Suprapubic skin (tissue), 3 donors: ENCODE data around the gene BSG.

ENCODE experiments used
- CTCF ChIP-seq, 2 donors: fragments of 200-600 bp in 1 of 2; fragments of 450-650 bp in 1 of 2; sonication (generic) in 1 of 2; IDR thresholded peaks; one replicate each; pipeline ENCODE4 v1.5.1; 2016 to 2019; ENCODE audit warnings: antibody characterized with exemption in 2 of 2, mild to moderate bottlenecking in 1 of 2, moderate library complexity in 1 of 2
- EP300 ChIP-seq: sonication (generic); formaldehyde crosslinking; IDR thresholded peaks from one replicate; pipeline ENCODE4 v1.6.1; 2017; ENCODE audit warnings: antibody characterized with exemption
- POLR2A ChIP-seq, 2 donors: fragments of 450-650 bp; IDR thresholded peaks; one replicate each; pipeline ENCODE4 v1.6.1; 2017; ENCODE audit warnings: antibody characterized with exemption in 2 of 2, mild to moderate bottlenecking in 2 of 2, moderate library complexity in 2 of 2

DNA sequence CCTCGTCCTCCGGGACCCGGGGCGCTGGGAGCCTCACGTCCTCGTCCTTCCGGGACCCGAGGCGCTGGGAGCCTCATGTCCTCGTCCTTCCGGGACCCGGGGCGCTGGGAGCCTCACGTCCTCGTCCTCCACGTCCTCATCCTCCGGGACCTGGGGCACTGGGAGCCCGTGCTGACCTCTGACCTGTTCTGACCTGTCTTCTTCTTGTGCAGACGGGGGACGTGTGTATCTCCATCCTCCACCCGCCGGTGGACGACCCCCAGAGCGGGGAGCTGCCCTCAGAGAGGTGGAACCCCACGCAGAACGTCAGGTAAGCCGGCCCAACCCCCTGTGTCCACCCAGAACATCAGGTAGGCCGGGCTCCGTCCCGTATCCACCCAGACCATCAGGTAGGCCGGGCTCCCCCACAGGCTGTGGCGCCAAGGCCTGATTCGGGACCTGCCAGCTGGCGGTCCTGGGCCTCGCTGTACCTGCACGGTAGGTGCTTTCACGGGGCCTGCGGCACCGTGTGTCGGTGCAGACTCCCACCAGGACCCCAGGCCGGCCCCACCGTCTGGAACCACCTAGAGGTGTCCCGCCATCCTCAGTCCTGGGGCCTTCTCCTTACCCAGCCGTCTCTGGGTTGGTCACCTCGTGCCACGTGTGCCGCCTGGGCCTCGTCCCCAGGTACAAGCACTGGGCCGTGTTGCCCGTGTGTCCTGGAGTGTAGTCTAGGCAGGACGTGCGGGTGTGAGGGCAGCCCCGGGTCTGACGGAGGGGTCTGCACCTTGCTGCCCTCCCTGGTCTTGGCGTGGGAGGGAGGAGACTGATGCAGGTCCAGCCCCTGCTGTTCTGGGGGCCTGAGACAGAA lies 36.1 kb upstream of the BSG start:
- TF ChIP-seq POLR2A (IDR thresholded peaks at IDR 0.05), result no peak
- TF ChIP-seq CTCF (IDR thresholded peaks at IDR 0.05), result no peak
- no peak for TF ChIP-seq EP300
